NB4 (cell line): ENCODE data around the gene GALNT11.

Experiments used
- MYC ChIP-seq: IDR thresholded peaks from 2 replicates; pipeline ENCODE4 v1.6.1; 2011; ENCODE audit warnings: low read depth, low read length
- POLR2A ChIP-seq: IDR thresholded peaks from 2 replicates; pipeline ENCODE4 v1.6.1; 2011; ENCODE audit warnings: mild to moderate bottlenecking; ENCODE audit not compliant: insufficient read length; ENCODE audit errors: extremely low read depth
- TF ChIP-seq, protein P1 (sequence below): IDR thresholded peaks from one replicate; pipeline ENCODE4 v1.5.1; 2012; ENCODE audit warnings: low read depth, low read length

GRCh38 chr7:152089183-152089582 is 63.7 kb downstream of the GALNT11 start:
- TF ChIP-seq POLR2A, result no peak
- TF ChIP-seq, protein P1, sequence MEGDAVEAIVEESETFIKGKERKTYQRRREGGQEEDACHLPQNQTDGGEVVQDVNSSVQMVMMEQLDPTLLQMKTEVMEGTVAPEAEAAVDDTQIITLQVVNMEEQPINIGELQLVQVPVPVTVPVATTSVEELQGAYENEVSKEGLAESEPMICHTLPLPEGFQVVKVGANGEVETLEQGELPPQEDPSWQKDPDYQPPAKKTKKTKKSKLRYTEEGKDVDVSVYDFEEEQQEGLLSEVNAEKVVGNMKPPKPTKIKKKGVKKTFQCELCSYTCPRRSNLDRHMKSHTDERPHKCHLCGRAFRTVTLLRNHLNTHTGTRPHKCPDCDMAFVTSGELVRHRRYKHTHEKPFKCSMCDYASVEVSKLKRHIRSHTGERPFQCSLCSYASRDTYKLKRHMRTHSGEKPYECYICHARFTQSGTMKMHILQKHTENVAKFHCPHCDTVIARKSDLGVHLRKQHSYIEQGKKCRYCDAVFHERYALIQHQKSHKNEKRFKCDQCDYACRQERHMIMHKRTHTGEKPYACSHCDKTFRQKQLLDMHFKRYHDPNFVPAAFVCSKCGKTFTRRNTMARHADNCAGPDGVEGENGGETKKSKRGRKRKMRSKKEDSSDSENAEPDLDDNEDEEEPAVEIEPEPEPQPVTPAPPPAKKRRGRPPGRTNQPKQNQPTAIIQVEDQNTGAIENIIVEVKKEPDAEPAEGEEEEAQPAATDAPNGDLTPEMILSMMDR, result no peak
- no peak for TF ChIP-seq MYC
